Sigmoid colon (tissue), 4 donors: ENCODE measurements around the gene DEFB123.

ENCODE experiments used
- POLR2A ChIP-seq, 2 donors: fragments of 450-650 bp; IDR thresholded peaks; one replicate each; pipeline ENCODE4 v1.6.1; 2016; ENCODE audit warnings: antibody characterized with exemption in 2 of 2, mild to moderate bottlenecking in 2 of 2, moderate library complexity in 2 of 2
- POLR2AphosphoS5 ChIP-seq, 4 donors: sonication (generic); formaldehyde crosslinking; IDR thresholded peaks; one replicate each; pipeline ENCODE4 v1.6.1; 2017; ENCODE audit warnings: antibody characterized with exemption in 4 of 4
- TF ChIP-seq, protein P1 (sequence below), 4 experiments: fragments of 450-650 bp in 3 of 4; fragments of 200-600 bp in 1 of 4; IDR thresholded peaks; one replicate each; pipeline ENCODE4 v1.5.1; 2016 to 2019; ENCODE audit warnings: antibody characterized with exemption in 4 of 4, mild to moderate bottlenecking in 3 of 4, moderate library complexity in 2 of 4

DNA sequence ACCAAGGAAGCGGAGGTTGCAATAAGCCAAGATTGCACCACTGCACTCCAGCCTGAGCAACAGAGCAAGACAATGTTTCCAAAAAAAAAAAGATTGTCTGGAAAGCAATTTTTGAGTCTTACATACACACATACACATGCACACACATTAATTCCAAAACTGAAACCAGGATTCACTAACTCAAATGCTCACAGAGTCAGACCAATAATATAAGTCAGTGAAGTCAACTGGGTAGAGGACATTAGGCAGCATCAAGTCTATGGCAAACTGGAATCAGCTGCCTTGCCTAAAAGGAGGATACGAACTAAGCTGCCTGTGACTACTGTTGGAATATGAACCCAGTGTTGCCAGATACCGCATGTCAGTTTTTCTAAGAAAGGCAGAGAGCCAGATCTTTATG lies 50.3 kb downstream of the DEFB123 start:
- no peak for TF ChIP-seq POLR2A (IDR thresholded peaks at IDR 0.05)
- TF ChIP-seq, protein P1, sequence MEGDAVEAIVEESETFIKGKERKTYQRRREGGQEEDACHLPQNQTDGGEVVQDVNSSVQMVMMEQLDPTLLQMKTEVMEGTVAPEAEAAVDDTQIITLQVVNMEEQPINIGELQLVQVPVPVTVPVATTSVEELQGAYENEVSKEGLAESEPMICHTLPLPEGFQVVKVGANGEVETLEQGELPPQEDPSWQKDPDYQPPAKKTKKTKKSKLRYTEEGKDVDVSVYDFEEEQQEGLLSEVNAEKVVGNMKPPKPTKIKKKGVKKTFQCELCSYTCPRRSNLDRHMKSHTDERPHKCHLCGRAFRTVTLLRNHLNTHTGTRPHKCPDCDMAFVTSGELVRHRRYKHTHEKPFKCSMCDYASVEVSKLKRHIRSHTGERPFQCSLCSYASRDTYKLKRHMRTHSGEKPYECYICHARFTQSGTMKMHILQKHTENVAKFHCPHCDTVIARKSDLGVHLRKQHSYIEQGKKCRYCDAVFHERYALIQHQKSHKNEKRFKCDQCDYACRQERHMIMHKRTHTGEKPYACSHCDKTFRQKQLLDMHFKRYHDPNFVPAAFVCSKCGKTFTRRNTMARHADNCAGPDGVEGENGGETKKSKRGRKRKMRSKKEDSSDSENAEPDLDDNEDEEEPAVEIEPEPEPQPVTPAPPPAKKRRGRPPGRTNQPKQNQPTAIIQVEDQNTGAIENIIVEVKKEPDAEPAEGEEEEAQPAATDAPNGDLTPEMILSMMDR (IDR thresholded peaks at IDR 0.05): no peak
- no peak for TF ChIP-seq POLR2AphosphoS5 (IDR thresholded peaks at IDR 0.05)
